HG03280 (cell line): ENCODE results near the gene TTF2.
"Not testable (repeated sequence)": the region's sequence is repeated elsewhere in the genome, so short reads cannot be mapped to it uniquely, and the experiment has no call there.

Source experiments
- ATAC-seq: cut with Tn5 transposase; IDR thresholded peaks from one replicate; pipeline ENCODE4 v1.9.1; 2021; ENCODE audit warnings: mild to moderate bottlenecking, moderate library complexity; ENCODE audit not compliant: unreplicated experiment

Gene TTF2

DNA sequence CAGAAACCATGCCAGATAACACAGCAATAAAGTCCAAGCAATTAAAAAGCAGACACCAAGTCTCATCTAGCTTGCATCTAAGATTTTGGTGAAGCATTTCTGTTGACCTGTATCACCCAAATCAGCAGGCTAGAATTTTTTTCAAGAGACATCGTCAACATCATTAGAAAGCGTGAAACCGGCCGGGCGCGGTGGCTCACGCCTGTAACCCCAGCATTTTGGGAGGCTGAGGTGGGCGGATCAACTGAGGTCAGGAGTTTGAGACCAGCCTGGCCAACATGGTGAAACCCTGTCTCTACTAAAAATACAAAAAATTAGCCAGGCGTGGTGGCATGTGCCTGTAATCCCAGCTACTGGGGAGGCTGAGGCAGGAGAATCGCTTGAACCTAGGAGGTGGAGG is 59.0 kb downstream of the TTF2 start:
- ATAC-seq: not testable (repeated sequence)

DNA sequence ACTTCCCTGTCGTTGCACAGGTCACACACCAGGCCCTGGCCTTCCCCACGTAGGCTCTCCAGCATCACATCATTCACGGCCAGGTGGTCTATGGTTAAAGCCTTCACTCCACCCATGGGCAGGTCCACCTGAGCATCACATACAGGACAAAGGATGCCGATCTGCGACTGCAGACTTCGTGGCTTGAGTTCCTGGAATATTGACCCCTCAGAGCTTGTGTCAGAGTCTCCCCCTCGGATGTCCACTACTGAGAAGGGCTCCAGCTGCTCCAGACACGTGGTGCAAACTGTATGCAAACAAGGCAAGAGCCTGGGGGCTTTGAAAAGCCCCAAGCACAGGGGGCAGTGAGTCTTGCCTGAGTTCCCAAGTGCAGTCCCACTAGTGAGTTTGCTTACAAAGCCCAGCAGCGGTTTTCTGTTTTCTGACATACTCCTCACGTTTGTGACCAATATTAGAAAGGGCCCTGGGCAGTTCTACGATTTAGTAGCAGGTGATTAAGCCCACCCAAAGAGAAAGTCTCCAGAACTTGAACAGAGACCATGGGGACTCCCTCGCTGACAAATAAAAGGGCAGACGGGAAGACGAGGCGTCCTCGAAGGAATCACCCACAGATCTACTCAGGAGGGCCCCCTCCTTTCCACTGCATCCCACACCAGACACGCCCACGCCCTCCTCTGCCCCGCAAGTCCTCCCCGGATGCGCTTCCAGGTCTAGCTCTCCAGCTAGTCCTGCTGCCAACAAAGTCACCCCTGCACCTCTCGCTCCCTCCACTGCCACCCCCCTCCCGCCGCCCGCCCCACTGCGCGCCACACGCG is 60.9 kb downstream of the TTF2 start:
- no peak for ATAC-seq

DNA sequence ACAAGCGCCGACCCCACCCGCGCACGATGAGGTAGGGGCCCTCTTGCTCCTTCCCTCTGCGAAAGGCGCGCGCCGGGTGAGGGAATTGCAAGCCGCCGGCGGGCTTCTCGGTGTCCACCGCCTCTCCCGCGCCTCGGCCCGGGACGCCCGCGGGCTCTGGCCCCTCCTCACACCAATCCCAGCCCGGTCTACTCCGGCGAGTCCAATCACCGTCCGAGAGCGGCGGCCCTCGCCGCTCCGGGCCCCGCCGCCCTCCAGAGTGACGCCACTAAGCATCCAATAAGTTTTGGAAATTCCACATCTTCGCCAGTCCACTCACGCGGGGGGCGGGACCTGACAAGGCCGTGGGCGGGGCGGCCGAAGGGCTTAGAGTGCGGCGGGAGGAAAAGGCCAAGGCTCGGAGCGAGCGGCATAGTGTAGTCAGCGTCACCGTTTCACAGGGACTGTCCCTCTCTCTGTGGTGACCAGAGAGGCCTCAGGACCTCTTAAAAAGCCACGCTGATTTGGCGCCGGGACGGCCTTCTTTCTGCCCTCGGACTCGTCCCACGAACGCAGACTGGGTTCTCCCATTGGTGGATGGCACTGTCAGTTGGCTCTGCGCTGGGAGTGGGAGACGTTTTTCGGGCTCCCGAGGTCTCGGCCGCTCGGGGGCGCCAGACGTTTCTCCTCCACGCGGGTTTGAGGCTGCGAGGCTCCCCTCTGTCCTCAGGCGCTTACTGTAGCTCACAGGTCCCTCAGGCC is 61.6 kb downstream of the TTF2 start, which contains the start of gene TRIM45:
Gene TRIM45, minus strand, starts transcription at position 161 of the 741 bp plus-strand sequence. CDS start 548 bp downstream, outside the sequence.
- ATAC-seq: peak; percentile 92

DNA sequence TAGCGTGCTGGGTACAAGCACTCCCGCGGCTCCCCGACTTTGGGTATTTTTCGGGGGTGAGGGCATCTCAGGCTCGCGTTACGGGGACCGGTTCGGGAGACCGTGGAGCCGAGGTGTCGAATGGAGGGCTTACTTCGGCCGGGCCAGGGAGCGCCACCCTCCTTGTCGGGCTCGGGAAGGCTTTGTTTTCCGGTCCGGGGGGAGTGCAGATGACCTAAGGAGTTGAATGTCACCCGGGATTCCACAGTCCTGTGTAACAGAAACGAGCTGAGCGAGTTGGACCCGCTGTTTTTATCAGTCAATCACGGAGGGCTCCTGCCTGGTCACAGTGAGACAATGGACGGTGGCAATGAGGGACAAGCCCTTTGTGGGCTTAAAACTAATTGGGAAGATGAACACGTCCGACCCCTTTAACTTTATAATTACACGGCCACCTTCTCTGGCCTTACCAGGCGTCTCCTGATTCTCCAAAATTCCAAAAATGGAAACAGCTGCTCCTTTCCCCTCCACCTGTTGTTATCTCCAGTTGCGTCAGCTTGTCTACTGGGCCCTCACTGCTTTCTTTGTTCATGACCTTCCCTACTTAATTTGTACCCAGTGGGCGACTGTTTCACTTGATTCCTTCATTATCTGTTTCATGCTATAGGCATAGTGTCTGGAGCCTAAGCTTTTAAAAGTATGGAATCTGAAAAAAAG is 62.4 kb downstream of the TTF2 start:
- no peak for ATAC-seq

DNA sequence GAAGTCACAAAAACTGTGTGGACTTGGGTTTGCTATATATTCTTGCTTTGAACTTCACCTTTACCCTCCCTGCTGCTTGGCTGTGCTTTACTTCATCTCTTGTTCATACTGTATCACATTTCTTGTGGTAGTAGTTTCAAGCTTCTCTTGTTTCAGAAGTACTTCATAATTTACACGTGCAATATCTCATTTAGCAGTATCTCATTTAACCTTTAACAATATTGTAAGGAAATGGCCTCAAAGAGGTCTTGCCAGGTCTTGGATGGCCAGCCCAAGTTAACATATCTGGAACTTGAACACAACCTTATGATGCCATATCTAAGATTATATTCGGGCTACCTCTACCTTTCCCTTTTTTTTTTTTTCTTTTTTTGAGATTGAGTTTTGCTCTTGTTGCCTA is 63.1 kb downstream of the TTF2 start:
- no peak for ATAC-seq

DNA sequence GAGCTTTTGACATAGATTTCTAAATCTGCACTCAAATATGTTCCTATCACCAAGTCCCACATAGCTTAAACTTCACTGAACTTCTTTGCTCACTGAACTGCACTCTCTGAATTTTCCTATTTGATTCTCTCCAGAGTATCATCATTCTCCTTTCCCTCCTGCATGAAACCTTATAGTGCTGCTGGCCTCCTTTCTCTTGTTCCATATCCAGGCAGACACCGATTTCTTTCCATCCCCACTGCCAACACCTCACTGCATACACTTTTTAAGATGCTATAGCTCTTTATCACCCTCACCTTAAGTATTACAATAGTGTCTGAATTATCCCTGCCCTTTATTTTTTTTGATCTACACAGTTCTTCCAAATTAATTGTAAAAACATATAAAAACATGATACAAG is 64.5 kb downstream of the TTF2 start:
- no peak for ATAC-seq

DNA sequence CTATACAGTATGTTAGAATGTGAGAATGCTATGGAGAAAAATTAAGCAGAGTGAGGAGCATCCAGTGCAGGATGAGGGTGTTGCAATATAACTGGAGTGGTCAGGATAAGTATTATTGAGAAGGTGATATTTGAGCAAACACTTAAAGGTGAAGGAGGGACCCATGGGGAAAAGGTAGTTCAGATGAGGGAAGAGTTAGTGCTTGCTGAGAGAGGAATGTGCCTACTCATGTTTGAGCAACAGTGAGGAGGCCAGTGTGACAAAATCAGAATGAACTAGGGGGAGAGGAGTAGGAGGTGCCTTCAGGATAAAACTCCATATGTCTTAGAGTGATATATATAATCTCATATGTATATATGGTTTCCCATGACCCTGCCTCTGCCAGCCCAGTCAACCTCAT is 67.7 kb downstream of the TTF2 start:
- no peak for ATAC-seq

DNA sequence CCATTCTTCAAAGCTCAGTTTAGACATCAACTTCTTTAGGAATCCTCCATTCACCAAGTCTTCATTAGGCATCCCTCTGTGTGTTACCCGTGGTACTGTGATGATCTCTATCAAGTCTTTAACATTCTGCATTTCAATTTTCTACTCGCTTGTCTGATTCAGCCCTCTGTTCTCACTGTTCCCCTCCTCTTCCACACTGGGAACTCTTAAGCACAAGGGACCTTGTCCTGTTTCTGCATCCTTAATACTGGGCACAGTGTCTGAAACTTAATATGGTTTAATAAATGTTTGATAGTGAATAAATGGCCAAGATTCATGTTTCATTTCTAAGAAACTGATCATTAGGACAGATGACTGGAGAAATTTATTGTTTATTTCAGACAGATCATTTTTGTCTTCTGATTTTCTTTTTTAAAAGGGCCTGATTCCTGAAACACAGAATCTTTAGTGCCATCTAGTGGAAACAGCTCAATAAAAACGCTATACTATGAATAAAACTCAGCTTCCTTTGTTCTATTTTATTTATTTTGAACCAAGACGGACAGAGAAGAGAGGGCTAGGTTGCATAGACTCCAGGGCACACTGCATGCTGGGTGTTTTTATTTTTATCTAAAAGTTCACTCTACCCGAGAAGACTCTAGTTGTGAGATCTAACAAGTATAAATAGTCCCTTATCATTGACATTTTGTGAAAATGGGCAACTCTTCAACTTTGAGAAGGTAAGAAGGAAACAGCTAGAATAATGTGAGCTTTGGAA is 68.4 kb downstream of the TTF2 start:
- ATAC-seq: no peak

DNA sequence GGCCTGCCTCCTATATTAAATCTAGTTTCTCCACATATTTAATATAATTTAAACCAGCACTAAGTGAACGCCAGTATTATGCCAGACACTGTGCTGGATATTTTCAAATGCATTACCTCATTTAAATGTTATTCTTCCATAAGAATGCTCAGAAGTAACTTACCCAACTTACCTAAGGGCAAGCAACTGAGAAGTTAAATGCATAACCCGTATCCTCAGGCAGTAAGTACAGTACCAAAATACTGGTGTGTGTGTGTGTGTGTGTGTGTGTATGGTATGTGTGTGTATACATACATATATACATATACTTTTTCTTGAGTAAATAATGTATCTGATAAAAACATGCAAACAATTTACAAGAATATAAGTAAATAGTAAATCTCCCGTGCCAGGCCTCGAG is 70.4 kb downstream of the TTF2 start:
- no peak for ATAC-seq

DNA sequence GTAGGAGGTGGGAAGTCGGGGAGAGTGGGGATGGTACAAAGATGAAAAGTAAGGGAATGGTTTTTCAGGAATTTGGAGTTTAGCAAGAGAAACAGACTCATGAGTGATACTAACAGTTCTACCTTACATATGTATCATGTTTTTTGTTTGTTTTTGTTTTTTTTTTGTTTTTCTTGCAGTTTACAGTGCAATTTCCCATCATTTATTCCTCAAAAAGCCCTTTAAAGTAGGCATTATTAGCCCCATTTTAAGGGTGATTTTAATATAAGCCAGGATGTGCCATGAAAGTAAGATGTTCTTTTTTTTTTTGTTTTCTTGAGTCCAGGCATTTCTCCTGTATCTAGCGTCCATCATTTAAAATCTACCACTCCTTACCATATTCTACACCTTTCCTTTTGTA is 75.2 kb downstream of the TTF2 start:
- ATAC-seq: no peak

DNA sequence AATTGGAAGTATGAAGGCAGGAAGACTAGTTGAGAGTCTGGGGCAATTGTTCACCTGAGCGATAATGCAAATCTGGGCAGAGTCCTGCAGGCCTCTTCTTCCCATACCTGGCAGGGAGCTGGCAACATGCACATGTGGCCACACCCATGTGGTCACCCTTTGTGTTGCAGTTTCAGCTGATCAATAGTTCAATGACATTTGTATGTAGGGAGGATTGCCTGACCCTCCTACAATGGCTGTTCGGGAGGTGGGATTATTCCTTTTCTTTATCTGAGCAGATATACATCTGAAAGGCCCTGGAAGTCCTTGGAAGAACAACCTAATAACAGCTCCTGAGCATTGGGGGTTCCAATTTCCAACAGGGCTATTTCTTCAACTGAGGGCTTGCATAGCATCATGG is 76.6 kb downstream of the TTF2 start:
- no peak for ATAC-seq

DNA sequence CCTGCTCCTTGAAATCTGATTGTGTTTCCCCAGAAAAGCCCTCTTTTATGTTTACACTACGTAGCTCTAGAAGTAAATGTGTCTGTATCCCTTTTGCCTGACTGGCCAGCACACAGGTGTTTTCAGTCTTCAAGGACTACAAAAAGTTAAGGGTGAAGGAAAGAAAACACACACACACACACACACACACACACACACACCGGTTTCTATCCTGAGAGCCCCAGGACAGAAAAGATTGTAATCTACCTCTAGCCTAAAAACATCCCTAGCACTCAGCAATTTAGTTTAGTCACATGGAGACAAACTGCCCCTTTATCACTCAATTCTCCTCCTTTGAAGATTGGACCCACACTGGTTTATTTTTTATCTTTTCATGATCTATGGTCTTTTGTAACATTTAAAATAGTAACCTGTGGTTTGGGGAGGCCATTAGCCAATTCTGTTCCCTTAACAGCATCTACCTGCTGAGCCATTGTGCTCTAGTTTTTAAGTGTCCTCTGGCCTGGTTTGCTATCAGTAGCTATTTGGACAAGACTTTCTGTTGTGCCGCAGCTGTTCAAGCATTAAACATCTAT is 77.2 kb downstream of the TTF2 start:
- no peak for ATAC-seq

DNA sequence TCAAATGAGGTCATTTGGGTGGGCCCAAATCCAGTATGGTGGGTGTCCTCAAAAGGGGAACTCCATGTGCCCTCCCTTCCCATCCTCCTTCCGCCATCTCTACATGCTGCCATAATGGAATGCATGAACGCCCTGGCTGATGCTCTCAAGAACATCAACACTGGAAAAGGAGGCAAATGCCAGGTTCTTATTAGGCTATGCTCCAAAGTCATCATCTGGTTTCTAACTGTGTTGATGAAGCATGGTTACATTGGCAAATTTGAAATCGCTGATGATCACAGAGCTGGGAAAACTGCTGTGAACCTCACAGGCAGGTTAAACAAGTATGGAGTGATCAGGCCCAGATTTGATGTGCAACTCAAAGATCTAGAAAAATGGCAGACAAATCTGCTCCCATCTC is 78.0 kb downstream of the TTF2 start:
- ATAC-seq: no peak

DNA sequence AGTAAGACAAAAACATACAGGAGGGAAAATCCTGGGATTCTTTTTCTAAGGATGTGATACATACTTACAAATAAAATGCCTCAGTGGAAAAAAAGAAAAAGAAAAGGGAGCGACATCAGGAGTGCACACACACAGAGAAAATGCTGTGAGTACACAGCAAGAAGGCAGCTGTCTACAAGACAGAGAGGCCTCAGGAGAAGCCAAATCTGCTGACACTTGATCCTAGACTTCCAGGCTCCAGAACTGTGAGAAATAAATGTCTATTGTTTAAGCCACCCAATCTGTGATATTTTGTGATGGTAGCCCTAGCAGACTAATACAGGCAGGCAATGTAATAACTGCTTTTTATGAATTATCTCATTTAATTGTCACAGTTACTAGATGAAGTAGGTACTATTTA is 78.4 kb downstream of the TTF2 start:
- ATAC-seq: no peak

DNA sequence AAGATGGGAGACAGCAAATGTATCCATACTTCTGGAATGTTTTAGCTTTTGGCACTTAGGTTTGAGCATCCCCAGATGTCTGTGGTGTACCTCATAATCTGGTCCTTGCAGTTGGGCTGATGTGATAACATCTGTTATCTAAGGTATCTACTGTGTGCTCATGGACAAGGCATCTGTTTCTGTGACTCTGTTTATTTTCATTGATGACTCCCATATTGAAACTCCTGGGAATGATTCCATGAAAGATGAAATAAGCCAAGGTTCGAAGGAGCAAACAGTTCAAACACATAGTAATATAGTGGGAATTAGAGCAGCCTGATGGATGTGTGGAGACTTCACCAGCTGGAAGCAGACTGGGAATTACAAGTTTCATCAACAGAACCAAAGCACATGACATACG is 82.1 kb downstream of the TTF2 start:
- no peak for ATAC-seq

DNA sequence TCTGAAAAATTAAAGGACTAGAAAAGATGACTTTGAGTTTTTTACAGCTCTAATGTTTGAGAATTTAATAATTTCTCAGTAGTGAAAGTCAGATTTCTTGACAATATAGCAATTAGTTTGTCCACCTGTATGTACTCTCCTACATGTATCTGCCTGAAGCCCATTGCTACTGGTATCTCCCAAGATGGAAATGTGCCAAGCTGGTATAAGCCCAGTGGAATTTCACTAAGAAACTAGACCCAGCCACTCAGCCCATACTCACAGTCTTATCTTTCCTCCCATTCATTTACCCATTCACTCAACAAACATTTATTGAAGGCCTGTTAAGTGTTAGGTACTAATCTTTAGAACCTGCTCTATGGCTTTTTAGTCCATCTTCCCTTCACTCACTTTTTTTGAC is 83.0 kb downstream of the TTF2 start:
- no peak for ATAC-seq

DNA sequence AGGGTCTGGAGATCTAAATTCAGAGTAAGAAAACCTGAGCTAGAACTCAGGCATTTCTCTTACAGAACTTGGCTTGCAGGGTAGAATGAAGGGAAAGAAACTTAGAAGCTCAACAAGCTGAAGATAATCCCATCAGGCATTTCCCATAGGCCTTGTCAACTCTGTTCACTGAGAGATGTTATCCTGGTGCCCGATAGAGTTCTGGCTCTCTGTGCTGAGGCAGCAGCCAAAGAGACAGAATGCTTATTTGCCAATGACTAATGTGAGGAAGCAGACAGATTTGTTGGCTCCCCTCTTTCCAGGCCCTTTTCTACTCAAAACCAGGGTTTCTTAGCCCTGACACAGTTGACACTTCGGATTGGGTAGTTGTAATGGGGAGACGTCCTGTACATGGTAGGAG is 83.7 kb downstream of the TTF2 start:
- ATAC-seq: no peak

DNA sequence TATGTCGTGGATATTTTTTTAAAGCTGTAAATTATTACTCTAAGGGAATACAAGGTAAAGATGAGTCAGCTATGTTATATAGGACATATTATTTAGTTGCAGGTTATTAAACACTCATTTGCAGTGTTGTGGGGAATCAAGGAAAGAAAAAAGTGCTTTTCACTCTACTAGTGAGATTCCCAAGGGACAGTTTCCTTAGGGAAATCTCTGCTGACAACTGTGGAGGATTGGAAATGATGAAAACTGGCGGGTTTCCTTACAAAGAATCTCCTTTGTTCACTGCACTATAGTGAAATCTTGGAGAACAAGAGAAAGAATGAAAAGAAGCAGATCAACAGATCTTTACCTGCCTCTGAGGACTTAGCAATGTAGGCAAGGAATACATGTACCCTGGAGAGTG is 85.9 kb downstream of the TTF2 start:
- ATAC-seq: no peak

DNA sequence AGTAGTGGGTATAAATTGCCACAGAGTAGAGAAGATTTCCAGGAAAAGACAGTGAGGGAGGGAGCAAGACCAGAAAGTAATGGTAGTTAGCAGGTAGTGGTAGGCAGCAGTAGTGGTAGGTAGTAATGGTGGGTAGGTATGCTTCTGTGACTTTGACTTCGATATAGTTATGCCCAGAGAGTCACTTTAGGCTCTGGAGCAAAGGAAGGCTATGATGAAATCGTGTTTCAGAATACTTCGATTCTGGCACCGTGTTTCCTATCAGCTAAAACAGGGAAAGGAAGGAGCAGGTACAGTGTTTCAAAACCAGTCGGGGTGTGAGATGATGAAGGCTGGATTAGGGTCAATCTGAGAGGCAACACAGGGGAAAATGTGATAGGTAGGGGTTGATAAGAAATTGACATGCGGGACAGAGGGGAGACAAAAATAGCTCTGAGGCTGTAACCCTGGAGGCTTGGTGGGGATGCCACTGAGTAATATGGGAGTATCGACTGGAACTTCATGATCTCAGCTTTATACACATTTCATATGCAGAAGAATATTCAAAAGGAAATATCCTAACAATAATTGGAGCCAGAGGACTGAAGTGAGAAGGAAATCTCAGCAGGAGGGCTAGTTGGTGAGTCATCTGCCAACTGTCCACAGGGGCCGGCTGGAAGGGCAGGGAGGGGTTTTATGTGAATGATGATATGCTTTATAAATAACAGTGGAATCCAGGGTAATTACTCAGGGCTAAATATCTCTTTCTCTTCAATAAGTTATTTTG is 86.6 kb downstream of the TTF2 start:
- ATAC-seq: no peak

DNA sequence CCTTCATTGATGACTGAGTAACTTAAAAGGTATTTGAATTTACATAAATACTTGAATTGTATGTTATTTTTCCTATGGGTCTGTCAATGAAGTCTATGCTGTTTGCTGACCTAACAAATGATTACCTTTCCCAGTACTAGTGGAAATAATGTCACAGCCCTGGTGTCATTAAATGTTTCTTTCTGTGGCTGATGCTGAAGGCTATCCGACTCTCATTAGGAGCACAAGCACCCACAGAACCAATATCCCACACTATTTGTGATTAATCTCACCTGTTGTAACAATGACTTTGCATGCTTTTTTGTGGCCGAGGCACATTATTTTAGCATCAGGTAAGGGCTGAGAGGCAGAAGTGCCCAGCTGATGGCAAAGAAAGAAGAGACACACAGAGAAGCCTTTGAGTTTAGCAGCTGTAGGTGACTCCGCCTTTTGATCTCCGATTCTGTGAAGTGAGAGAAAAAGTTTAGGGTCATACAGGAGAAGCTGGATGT is 87.3 kb downstream of the TTF2 start:
- no peak for ATAC-seq
